Lower leg skin (tissue), 3 donors: Measurements from ENCODE around the gene CCDC69.

ENCODE experiments used
- CTCF ChIP-seq, 3 donors: fragments of 450-650 bp; IDR thresholded peaks; one replicate each; pipeline ENCODE4 v1.5.1; 2016; ENCODE audit warnings: antibody characterized with exemption in 3 of 3, mild to moderate bottlenecking in 3 of 3, moderate library complexity in 2 of 3
- POLR2A ChIP-seq, 2 donors: fragments of 450-650 bp; IDR thresholded peaks; one replicate each; pipeline ENCODE4 v1.6.1; 2016 to 2017; ENCODE audit warnings: antibody characterized with exemption in 2 of 2, mild to moderate bottlenecking in 1 of 2, moderate library complexity in 1 of 2

GRCh38 chr5:151222054-151222789, 1.7 kb downstream of the CCDC69 start:
- no peak for TF ChIP-seq POLR2A (IDR thresholded peaks at IDR 0.05)
- TF ChIP-seq CTCF (IDR thresholded peaks at IDR 0.05) = no peak
